ENCODE results near the gene SH3RF3. TPM values are rescaled to one million over a fixed set of nuclear protein-coding genes. Genes with fewer than 3 reads are reported as not detected.
"Not testable (repeated sequence)": the region's sequence is repeated elsewhere in the genome, so short reads cannot be mapped to it uniquely, and the experiment has no call there.

The SH3RF3 gene
- total and polyA plus RNA-seq, 2 donors (not counting 1 experiment from before 2014, with no cell fraction given) = 8.3 to 10.1 TPM

- H3K4me3 ChIP-seq (replicated peaks in 1 of 4; ENCODE audit: control extremely low read depth in 1 of 4, insufficient read depth in 1 of 4, low read depth in 3 of 4, low read length in 4 of 4) = no peak overlapping the region
- H3K79me2 ChIP-seq (ENCODE audit: control insufficient read depth, insufficient read depth, low read length) = no peaks in the 10 kb centered on the region
- H3K4me1 ChIP-seq (ENCODE audit: control insufficient read depth, extremely low read depth, insufficient read depth, low read length) = no peaks in the 10 kb centered on the region
- no peak for TF ChIP-seq CTCF (conservative IDR thresholded peaks at IDR 0.05 in 1 of 2, IDR thresholded peaks at IDR 0.05 in 1 of 2; ENCODE audit: low read depth in 1 of 2, low read length in 2 of 2)
- TF ChIP-seq EZH2 (IDR thresholded peaks at IDR 0.05; ENCODE audit: low read length, missing control alignments) = no peak
- H3K4me2 ChIP-seq (ENCODE audit: extremely low read depth, insufficient read depth, low read length) = no peak overlapping the region
- H3K27ac ChIP-seq (ENCODE audit: insufficient read depth, low read length) = no peak overlapping the region
- H2AFZ ChIP-seq (ENCODE audit: low read length) = no peak overlapping the region
- no peak for DNase-seq (ENCODE audit: low read depth in 2 of 2)
- no peak overlapping the region for H3K9ac ChIP-seq (ENCODE audit: insufficient read depth, low read length)
- no peaks in the 10 kb centered on the region for H4K20me1 ChIP-seq (ENCODE audit: control insufficient read depth, extremely low read depth, insufficient read depth, low read length)
- no peaks in the 10 kb centered on the region for H3K36me3 ChIP-seq (ENCODE audit: control insufficient read depth, insufficient read depth, low read length)
- H3K27me3 ChIP-seq (ENCODE audit: control insufficient read depth, insufficient read depth, low read length) = peaks cover 8% of the 10 kb centered on the region
- H3K9me3 ChIP-seq (ENCODE audit: control insufficient read depth, insufficient read depth, low read depth, low read length) = no peaks in the 10 kb centered on the region
Observed at GRCh38 chr2:109535217-109535946, 406.4 kb downstream of the SH3RF3 start.

GRCh38 chr2:109536556-109536955, 407.6 kb downstream of the SH3RF3 start:
- H3K9ac ChIP-seq (ENCODE audit: insufficient read depth, low read length); H3K4me3 ChIP-seq (replicated peaks in 1 of 4; ENCODE audit: control extremely low read depth in 1 of 4, insufficient read depth in 1 of 4, low read depth in 3 of 4, low read length in 4 of 4); H3K4me2 ChIP-seq (ENCODE audit: extremely low read depth, insufficient read depth, low read length); H3K79me2 ChIP-seq (ENCODE audit: control insufficient read depth, insufficient read depth, low read length); H3K9me3 ChIP-seq (ENCODE audit: control insufficient read depth, insufficient read depth, low read depth, low read length); H2AFZ ChIP-seq (ENCODE audit: low read length); H3K36me3 ChIP-seq (ENCODE audit: control insufficient read depth, insufficient read depth, low read length); H3K27ac ChIP-seq (ENCODE audit: insufficient read depth, low read length); H4K20me1 ChIP-seq (ENCODE audit: control insufficient read depth, extremely low read depth, insufficient read depth, low read length); H3K4me1 ChIP-seq (ENCODE audit: control insufficient read depth, extremely low read depth, insufficient read depth, low read length); H3K27me3 ChIP-seq (ENCODE audit: control insufficient read depth, insufficient read depth, low read length): not testable (repeated sequence)
- peak in 1 of 2 donors; percentile 60 for DNase-seq (ENCODE audit: low read depth in 2 of 2)

- H3K27ac ChIP-seq (ENCODE audit: insufficient read depth, low read length) = no peak overlapping the region
- H3K36me3 ChIP-seq (ENCODE audit: control insufficient read depth, insufficient read depth, low read length) = no peaks in the 10 kb centered on the region
- no peak for TF ChIP-seq EZH2 (IDR thresholded peaks at IDR 0.05; ENCODE audit: low read length, missing control alignments)
- TF ChIP-seq CTCF (conservative IDR thresholded peaks at IDR 0.05 in 1 of 2, IDR thresholded peaks at IDR 0.05 in 1 of 2; ENCODE audit: low read depth in 1 of 2, low read length in 2 of 2) = no peak
- no peaks in the 10 kb centered on the region for H3K27me3 ChIP-seq (ENCODE audit: control insufficient read depth, insufficient read depth, low read length)
- no peak overlapping the region for H3K4me3 ChIP-seq (replicated peaks in 1 of 4; ENCODE audit: control extremely low read depth in 1 of 4, insufficient read depth in 1 of 4, low read depth in 3 of 4, low read length in 4 of 4)
- peak; percentile 47 to 59 for DNase-seq (ENCODE audit: low read depth in 2 of 2)
- no peak overlapping the region for H3K9ac ChIP-seq (ENCODE audit: insufficient read depth, low read length)
- H3K4me2 ChIP-seq (ENCODE audit: extremely low read depth, insufficient read depth, low read length) = no peak overlapping the region
- H3K79me2 ChIP-seq (ENCODE audit: control insufficient read depth, insufficient read depth, low read length) = no peaks in the 10 kb centered on the region
- no peaks in the 10 kb centered on the region for H3K9me3 ChIP-seq (ENCODE audit: control insufficient read depth, insufficient read depth, low read depth, low read length)
- H3K4me1 ChIP-seq (ENCODE audit: control insufficient read depth, extremely low read depth, insufficient read depth, low read length) = no peaks in the 10 kb centered on the region
- no peak overlapping the region for H2AFZ ChIP-seq (ENCODE audit: low read length)
- no peaks in the 10 kb centered on the region for H4K20me1 ChIP-seq (ENCODE audit: control insufficient read depth, extremely low read depth, insufficient read depth, low read length)
Observed at GRCh38 chr2:109537565-109538222, 408.7 kb downstream of the SH3RF3 start.

Data from fibroblast of lung (primary cell).